Measurements from ENCODE around the gene MCM3AP.
"Not testable (repeated sequence)": the region's sequence is repeated elsewhere in the genome, so short reads cannot be mapped to it uniquely, and the experiment has no call there.

The MCM3AP gene

DNA sequence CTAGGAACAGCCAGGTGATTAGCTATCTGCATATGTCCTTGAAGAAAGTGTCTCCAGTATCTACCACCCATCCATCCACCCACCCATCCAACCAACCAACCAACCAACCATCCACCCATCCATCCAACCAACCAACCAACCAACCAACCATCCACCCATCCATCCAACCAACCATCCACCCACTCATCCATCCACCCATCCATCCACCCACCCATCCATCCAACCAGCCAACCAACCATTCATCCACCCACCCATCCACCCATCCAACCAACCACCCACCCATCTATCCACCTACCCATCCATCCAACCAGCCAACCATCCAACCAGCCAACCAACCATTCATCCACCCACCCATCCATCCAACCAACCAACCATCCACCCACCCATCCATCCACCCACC is 26.2 kb upstream of the MCM3AP start:
- FAIRE-seq (no peak), DNase-seq (ENCODE audit: low spot score) (no peak)

DNA sequence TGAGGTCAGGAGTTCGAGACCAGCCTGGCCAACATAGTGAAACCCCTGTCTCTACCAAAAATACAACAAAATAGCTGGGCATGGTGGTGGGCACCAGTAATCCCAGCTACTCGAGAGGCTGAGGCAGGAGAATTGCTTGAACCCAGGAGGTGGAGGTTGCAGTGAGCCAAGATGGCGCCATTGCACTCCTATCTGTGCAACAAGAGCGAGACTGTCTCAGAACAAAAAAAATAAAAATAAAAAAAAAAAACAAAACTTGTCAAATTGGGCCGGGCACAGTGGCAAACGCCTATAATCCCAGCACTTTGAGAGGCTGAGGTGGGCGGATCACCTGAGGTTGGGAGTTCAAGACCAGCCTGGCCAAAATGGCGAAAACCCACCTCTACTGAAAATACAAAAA is 24.8 kb upstream of the MCM3AP start:
- FAIRE-seq, result not testable (repeated sequence)

DNA sequence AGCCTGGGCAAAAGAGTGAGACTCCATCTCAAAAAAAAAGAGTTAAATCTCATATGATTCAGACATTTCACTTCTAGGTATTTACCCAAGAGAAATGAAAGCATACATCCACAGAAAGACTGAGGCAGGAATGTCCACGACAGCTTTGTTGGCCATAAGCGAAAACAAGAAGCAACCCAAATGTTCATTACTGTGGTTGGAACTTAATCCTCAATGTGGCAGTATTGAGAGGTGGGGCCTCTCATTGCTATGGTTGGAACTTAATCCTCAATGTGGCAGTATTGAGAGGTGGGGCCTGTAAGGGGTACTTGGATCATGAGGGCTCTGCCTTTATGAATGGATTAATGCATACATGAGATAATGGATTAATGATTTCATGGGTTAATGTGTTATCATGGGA is 23.0 kb upstream of the MCM3AP start:
- DNase-seq (ENCODE audit: low spot score) (no peak), FAIRE-seq (no peak)

More for the DNA sequence above, 24.8 kb upstream of the MCM3AP start:
- DNase-seq (ENCODE audit: low spot score), result not testable (repeated sequence)

DNA sequence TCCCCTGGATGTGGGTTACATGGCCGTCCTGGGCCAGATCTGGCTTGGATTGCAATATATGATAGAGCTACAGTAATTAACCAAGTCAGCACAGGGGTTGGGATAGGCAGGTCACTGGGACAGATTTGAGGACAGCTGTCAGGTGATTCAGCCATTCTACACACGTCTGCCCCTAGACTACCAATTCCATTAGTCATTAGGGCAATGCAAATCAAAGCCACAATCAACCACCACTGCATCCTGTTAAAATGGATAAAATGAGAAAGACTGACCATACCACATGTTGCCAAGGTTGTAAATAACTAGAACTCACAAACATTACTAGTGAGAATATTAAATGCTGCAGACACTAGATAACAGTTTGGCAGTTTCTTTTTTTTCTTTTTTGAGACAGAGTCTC is 22.2 kb upstream of the MCM3AP start:
- FAIRE-seq (no peak), DNase-seq (ENCODE audit: low spot score) (peak; percentile 57)

DNA sequence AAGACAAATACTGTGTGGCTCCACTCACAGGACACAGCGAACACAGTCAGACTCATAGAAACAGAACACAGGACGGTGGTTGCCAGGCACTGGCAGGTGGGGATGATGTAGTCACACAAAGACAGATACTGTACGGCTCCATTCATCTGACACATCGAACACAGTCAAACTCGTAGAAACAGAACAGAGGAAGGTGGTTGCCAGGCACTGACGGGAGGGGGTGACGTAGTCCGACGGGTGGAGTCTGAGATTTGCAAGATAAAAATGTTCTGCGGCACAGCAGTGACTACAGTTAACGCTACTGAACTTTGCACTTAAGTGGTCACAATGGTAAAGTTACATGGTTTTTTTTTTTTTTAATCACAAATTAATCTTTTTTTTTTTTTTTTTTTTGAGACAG is 19.5 kb upstream of the MCM3AP start:
- no peak for FAIRE-seq
- DNase-seq (ENCODE audit: low spot score), result no peak

DNA sequence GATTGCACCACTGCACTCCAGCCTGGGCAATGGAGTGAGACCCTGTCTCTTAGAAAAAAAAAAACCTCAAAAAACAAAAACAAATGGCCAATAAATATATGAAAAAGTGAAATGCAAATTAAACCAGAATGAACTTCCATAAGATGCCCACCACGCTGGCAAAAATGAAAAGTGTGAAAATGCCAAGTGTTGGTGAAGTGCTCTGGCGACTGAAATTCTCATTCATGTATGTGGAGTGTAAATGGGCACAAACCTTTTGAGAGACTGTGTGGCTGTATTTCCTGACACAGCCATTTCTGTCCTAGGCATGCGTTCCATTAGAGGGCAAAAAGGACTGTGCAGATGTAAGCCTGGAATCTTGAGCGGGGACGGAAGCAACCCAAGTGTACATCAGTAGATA is 19.0 kb upstream of the MCM3AP start:
- DNase-seq (ENCODE audit: low spot score), result no peak
- no peak for FAIRE-seq

DNA sequence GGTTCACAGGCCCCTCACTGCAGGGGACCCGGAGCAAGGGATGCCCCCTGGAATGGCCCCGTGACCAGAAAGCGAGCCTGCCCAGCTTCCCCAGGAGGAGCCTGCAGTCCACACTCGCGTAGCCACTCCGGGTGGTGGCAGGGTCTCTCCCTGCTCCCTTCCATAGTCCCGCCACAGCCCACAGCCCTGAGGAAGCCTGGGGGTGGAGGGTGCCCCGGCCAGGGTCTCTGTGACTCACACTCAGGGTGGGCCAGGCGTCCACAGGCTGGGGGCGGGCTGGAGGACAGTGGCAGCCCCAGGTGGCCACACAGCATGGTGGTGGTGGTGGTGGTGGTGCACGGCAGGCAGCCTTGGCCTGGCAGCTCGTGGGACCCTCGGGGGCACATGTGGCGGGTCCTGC is 16.3 kb upstream of the MCM3AP start:
- no peak for FAIRE-seq
- no peak for DNase-seq (ENCODE audit: low spot score)

DNA sequence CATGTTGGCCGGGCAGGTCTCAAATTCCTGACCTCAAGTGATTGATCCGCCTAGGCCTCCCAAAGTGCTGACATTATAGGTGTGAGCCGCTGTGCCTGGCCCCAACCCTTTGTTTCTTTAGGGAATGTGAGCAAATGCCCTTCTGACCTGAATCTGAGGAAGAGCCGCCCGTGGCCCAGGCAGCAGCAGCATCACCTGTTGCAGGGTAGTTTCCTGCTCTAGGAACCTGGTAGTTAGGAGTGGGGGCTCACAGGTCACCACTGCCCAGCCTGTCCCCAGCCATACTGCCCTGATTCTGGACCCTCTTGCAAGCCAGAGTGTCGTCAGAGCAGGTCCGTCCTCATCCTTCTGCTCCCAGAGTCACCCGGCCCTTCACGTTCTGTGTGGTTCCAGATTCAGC is 13.8 kb upstream of the MCM3AP start:
- no peak for FAIRE-seq
- no peak for DNase-seq (ENCODE audit: low spot score)

DNA sequence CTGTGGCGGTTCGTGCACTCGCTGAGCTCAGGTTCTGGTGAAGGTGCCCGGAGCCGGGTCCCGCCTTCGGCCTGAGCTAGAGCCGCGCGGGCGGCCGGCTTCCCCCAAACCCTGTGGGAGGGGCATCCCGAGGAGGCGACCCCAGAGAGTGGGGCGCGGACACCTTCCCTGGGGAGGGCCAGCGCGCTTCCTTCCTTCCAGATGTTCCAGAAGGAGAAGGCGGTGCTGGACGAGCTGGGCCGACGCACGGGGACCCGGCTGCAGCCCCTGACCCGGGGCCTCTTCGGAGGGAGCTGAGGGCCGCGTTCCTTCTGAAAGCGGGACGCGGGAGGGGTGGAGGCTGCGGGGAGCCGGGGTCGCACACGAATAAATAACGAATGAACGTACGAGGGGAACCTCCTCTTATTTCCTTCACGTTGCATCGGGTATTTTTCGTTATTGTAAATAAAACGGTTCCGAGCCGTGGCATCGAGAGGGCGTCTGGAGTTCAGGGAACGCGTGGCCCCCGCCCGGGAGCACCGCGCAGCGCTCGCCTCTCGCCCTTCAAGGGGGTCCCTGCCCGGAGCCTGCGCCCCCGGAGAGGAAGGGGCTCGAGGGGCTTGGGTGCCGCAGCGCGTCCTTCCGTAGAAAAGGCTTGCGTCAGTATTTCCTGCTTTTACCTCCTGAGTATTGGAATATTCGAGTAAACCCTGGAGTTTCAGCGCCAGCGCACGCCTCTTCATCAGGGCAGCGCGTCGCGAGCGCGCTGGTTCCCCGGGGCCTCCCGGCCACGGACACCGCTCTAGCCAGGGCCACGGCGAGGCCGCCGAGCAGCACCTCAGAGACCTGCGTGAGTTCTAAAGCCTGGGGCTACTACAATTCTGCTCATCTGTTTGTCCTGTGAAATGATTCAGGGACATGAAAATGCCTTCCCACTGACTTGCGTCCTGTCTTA is 12.2 kb upstream of the MCM3AP start:
- FAIRE-seq, result no peak
- DNase-seq (ENCODE audit: low spot score), result no peak

DNA sequence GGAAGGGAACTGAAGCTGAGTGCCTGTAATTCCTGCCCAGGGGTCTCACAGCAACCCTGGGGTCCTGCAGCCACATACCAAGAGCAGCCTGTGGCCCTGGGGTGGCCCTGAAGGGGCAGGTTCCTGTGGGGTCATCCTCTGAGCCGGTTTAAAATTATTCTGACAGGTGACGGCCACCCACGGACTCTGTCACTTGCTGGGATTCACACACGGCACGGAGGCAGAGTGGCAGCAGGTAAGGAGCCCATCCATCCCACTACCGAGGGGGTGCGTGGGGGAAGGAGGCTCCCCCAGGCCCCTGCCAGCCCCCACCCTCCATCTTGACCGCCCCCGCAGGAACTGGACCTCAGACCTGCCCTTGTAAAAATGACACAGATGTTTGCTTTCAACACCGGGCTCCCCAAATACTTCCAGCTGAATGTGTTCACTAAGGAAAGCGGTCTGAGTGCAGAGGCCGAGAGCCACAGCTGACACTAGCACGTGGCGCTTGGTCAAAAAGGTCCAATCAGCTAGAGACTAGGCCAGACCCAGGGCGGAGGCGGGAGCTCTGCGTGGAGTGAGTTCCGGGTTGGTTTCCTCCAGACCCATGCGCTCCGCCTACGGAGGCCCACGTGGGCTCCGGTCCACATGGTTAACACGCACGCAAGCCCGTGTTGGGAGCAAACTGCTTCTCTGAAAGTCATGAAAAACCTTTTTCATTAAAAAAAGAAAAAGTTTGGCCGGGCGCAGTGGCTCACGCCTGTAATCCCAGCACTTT is 10.8 kb upstream of the MCM3AP start:
- no peak for DNase-seq (ENCODE audit: low spot score)
- FAIRE-seq, result no peak

DNA sequence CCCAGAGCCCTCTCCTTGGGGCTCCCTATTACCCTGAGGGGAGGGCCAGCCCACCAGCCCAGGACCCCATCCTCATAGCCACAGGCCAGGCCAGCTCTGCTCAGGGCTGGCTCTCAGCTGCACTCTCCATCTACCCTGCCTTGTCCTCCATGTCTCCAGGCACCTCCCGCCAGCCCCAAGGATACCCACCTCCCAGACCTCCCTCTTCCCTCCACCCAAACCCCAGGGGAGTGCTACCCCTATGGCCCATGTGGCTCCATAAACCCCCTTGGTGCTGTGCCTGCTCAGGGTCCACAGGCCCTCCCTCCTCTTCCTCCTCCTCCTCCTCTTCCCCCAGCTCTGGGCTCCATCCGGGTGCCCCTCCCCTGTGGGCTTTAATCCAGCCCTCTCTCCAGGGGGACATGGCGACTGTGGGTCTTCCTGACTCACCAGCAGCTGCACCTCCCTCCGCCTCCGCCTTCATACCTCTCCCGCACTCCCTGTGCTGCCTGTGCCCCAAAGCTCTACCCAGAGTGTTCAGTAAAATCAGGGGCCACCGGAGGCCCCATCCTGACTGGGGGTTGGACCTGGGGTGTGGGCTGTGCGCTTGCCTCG is 9.9 kb upstream of the MCM3AP start:
- no peak for DNase-seq (ENCODE audit: low spot score)
- no peak for FAIRE-seq

DNA sequence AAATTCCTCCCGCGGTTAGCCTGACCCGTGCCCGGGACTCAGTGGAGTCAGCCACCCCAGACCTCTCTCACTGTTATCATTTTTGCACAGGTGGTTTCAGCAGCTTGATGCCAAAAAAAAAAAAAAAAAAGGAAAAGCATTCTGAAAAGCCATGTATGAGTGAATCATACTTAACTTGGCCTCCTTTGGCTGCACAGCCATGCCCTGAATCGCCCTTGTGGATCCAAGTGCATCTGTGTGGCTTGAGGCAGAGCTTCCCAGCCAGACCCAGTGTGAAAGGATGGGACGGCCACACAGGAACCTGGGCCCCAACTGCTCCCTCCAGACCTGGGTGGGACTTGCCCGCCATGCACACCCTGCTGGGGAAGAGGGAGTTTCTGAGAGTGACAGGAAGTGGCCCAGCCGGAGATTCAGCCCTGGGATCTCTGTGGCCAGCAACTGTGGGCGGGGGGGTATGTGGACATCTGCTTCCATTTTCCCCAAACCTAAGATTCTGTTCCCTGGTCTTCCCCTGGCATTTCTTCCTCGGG is 9.3 kb upstream of the MCM3AP start:
- DNase-seq (ENCODE audit: low spot score) (peak; percentile 84), FAIRE-seq (peak; percentile 81)

DNA sequence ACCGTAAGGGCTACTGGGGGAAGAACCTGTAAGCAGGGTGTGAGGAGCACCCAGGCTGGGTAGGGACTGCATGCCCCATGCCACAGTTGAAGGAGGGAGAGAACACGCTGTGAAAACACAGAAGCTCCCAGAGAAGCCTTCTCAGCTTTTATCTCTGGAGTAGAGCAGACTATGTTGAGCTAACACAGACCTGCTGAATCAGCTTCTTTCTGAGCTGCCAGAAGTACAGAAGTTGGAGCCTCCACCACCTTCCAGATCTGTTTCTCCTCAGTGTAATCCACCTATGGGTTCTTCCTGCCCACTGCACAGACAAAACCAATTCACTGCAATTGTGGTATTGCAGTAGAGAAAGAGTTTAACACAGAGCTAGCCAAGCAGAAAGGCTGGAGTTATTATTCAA is 6.2 kb upstream of the MCM3AP start:
- FAIRE-seq (no peak), DNase-seq (ENCODE audit: low spot score) (no peak)

DNA sequence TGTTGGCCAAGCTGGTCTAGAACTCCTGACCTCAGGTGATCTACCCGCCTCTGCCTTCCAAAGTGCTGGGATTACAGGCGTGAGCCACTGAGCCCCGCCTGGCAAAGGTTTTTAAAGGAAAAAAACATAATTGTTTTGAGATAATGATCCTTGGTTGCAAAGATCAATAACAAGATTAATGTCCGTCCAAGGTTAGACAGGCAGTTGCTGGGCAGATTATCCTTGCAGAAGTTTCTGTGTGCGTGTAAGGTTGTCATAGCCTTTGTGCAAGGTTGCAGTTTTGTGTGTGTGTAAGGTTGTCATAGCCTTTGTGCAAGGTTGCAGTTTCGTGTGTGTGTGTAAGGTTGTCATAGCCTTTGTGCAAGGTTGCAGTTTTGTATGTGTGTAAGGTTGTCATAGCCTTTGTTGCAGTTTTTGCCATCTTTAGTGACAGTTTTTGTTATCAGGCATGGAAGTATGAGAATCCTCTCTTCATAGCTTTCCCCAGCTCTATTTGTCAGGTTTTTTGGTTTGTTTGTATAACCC is 4.3 kb upstream of the MCM3AP start:
- no peak for FAIRE-seq
- no peak for DNase-seq (ENCODE audit: low spot score)

DNA sequence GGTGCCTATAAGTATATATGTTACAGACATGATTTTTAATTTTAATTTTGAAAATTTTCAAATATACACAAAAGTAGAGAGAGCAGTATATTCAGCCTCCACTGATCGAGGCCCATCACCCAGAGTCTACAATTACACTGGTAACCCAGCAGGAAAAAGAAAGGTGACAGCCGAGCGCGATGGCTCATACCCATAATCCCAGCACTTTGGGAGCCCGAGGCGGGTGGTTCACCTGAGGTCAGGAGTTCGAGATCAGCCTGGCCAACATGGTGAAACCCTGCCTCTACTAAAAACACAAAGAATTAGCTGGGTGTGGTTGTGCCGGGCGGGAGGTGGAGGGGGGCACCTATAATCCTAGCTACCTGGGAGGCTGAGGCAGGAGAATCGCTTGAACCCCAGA is 2.1 kb upstream of the MCM3AP start:
- no peak for FAIRE-seq
- DNase-seq (ENCODE audit: low spot score), result no peak

DNA sequence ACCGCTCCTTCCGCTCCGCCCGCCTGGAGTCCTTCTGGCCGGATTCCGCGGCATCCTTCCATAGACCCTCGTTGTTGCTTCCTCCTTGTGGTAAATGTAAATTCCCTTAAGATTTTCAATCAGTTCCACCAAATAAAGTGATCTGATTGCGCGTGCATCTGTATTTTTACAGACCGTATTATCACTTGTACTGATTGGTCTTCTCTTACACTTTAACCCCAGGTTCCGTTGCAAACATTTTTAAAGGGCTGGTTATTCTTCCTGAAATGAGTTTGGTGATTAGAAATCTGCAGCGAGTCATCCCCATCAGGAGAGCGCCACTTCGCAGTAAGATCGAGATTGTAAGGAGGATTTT is 1.2 kb upstream of the MCM3AP start:
- DNase-seq (ENCODE audit: low spot score), result no peak
- FAIRE-seq, result no peak

DNA sequence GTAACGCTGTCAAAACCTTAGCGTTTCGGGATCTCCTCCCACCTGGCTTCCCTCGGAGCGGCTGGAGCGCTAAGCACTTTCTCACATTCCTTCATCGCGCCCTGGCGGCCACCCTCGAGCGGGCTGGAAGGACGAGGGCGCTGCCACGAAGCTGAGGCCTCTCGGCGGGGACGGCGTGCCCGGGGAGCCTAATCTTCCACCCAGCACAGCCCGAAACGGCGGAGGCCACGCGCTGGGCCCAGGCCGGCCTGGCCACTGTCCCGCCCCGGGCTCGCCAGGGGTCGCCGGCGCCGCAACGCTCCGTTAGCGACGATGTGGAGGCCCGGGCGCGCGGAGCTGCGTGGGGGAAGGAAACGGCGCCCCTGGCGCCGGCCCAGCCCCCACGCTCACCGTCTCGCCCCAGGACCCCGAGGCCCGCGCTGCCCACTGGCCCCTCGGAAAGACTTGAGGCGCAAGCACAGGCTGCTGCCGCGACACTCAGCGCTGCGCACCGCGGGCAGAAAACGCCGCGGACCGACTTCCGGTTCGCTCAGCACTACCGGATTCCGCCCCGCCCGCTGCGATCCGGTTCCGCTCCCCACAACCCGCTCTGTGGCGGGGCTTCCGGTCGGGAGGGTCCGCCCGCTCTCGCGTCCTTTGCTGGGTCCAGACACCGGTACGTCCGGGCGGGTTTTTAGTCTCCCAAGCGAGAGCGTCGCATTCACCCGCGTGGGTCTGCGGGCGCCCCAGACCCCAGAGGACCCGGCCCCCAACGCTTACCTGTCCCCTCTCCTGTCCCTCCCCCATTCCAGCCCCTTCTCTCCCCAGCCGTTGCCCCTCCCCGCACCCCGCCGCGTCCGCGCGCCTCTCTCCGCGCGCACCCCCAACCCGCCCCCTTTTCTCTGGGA is 593 bp upstream of the MCM3AP start, which contains the start of gene YBEY:
TSS of gene YBEY (plus strand) at position 582 of the 887 bp plus-strand sequence. CDS start 572 bp downstream, outside the sequence.
- FAIRE-seq (no peak), DNase-seq (ENCODE audit: low spot score) (peak; percentile 75)

DNA sequence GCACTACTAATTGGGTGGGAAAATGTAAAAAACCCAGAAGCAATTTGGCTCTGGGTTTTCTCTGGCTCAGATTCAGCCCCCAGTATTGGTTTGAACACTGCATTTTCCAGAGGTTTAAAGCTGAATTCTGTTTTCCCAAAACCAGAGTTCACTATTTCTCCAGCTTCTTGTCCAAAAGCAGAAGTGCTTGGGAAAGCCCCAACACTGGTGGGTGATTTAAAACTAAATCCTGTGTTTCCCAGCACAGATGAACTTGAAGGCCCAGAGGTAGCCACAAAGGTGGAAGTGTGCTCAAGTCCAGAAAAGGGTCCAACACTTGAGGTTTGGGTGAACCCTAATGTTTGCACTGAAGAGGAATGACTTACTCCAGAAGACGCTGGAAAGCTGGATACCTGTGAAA is 678 bp downstream of the MCM3AP start:
- FAIRE-seq, result no peak
- no peak for DNase-seq (ENCODE audit: low spot score)

DNA sequence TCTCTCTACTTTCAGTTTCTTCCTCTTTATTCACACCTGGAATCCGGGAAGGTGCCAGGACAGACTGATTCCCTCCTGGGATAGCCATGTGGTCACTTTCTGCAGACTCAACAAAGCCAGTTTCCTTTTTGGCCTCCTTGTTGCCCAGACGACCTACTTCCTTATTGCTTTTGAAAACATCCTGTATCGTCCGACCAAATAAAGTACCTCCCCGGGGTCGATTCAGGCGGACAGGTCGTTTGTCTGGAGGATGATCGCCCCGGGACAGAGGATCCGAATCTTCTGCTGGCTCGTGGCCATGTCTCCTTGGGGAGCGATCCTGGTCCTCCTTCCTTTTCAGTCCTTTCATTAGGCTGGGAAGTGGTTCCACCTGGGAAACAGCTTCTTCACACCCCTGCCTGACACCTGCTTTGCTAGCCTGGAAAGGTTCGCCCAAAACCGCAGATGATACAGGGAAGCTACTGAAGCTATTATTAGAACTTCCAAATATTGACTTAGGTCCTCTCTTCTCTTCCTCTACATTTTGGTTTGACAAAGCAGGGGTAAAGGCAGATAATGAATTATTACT is 1.2 kb downstream of the MCM3AP start:
- FAIRE-seq (no peak), DNase-seq (ENCODE audit: low spot score) (no peak)

DNA sequence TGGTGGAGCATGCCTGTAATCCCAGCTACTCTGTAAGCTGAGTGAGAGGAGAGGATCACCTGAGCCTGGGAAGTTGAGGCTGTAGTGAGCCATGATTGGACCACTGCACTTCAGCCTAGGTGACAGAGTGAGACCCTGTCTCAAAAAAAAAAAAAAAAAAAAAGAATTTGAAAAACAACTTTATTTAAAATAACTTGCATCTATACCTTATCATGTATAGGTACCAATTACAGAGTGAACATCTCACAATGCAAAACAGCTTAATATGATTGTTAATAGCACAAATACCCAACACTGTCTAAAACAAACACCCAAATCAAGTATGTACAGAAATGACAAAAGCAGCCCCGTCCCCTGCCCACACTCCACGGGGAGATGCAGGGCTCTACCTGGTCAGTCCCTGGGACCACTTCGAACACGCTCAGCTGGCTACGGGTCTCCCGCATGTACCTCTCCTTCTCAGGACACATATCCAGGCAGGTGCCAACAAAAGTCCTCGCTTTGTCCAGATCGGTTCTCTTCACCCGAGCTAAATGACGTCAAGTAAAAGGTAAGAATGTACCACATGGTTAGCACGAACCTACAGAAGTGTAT is 10.5 kb downstream of the MCM3AP start:
- FAIRE-seq, result no peak

More for the DNA sequence above, 10.5 kb downstream of the MCM3AP start:
- DNase-seq (ENCODE audit: low spot score), result no peak
